GM23338 (cell line): ENCODE results near the gene FECH. TPM values are rescaled to one million over a fixed set of nuclear protein-coding genes. Genes with fewer than 3 reads are reported as not detected.

ENCODE experiments used
- ATAC-seq: fragments of 200-7000 bp; cut with Tn5 transposase; 3 replicates; pipeline ENCODE4 v1.9.1; 2020
- DNase-seq: peaks from one replicate; pipeline ENCODE4 v3.0.0-alpha.2; 2015; ENCODE audit warnings: low spot score
- H2AFZ ChIP-seq: fragments of 200-600 bp; sonication (generic); 2 replicates; pipeline ENCODE4 v1.8.0; 2016; ENCODE audit warnings: antibody characterized with exemption, mild to moderate bottlenecking, moderate library complexity
- H3F3A ChIP-seq: fragments of 200-600 bp; sonication (generic); replicated peaks from 2 replicates; pipeline ENCODE4 v1.8.0; 2017; ENCODE audit warnings: antibody characterized with exemption, mixed run types, low read depth
- H3K27ac ChIP-seq: fragments of 200-600 bp; sonication (generic); 2 replicates; pipeline ENCODE4 v1.6.1; 2016; ENCODE audit warnings: low read depth
- H3K27me3 ChIP-seq: fragments of 200-600 bp; sonication (generic); 2 replicates; pipeline ENCODE4 v1.8.0; 2016; ENCODE audit warnings: mild to moderate bottlenecking, mixed run types, moderate library complexity; ENCODE audit not compliant: insufficient read depth
- H3K36me3 ChIP-seq: fragments of 200-600 bp; sonication (generic); 2 replicates; pipeline ENCODE4 v1.8.0; 2016; ENCODE audit warnings: mild to moderate bottlenecking; ENCODE audit not compliant: insufficient read depth
- H3K4me1 ChIP-seq: fragments of 200-600 bp; sonication (generic); 2 replicates; pipeline ENCODE4 v1.8.0; 2016; ENCODE audit warnings: mild to moderate bottlenecking, moderate library complexity; ENCODE audit not compliant: insufficient read depth
- H3K4me2 ChIP-seq: fragments of 200-600 bp; sonication (generic); 2 replicates; pipeline ENCODE4 v1.7.1; 2017; ENCODE audit warnings: mixed run types
- H3K4me3 ChIP-seq: fragments of 200-600 bp; sonication (generic); 2 replicates; pipeline ENCODE4 v1.6.1; 2016; ENCODE audit warnings: mixed run types
- H3K79me2 ChIP-seq: fragments of 200-600 bp; sonication (generic); replicated peaks from 2 replicates; pipeline ENCODE4 v1.8.0; 2017; ENCODE audit warnings: mild to moderate bottlenecking; ENCODE audit not compliant: insufficient read depth
- H3K9me2 ChIP-seq: fragments of 200-600 bp; sonication (generic); 2 replicates; pipeline ENCODE4 v1.8.0; 2017; ENCODE audit not compliant: insufficient read depth
- H4K20me1 ChIP-seq: fragments of 200-600 bp; sonication (generic); replicated peaks from 2 replicates; pipeline ENCODE4 v1.8.0; 2017; ENCODE audit warnings: mild to moderate bottlenecking; ENCODE audit not compliant: insufficient read depth
- H3K27ac Mint-ChIP-seq: 2 replicates; pipeline ENCODE4 v1.8.0; 2020; ENCODE audit warnings: inconsistent platforms, mild to moderate bottlenecking, moderate library complexity, mixed read lengths
- H3K27me3 Mint-ChIP-seq: 3 replicates; pipeline ENCODE4 v1.8.0; 2022; ENCODE audit warnings: low read depth, mild to moderate bottlenecking, moderate library complexity, mixed read lengths, inconsistent platforms; ENCODE audit not compliant: insufficient read depth, poor library complexity
- H3K36me3 Mint-ChIP-seq: 3 replicates; pipeline ENCODE4 v1.8.0; 2021; ENCODE audit warnings: low read depth, mild to moderate bottlenecking, inconsistent platforms, moderate library complexity, mixed read lengths
- H3K4me1 Mint-ChIP-seq: 3 replicates; pipeline ENCODE4 v1.8.0; 2020; ENCODE audit warnings: mild to moderate bottlenecking, inconsistent platforms, mixed read lengths
- H3K4me3 Mint-ChIP-seq: 3 replicates; pipeline ENCODE4 v1.8.0; 2021; ENCODE audit warnings: moderate library complexity, mild to moderate bottlenecking, inconsistent platforms, mixed read lengths
- H3K9me3 Mint-ChIP-seq: 3 replicates; pipeline ENCODE4 v1.8.0; 2020; ENCODE audit warnings: moderate library complexity, mild to moderate bottlenecking, inconsistent platforms, mixed read lengths
- CREB1 ChIP-seq: fragments of 250-450 bp; sonication (Bioruptor Pico); IDR thresholded peaks from 2 replicates; pipeline ENCODE4 v1.5.0; 2020; ENCODE audit warnings: low read depth, mild to moderate bottlenecking, moderate library complexity
- CTCF ChIP-seq, 2 experiments: fragments of 200-600 bp in 1 of 2; sonication (generic) in 1 of 2; conservative IDR thresholded peaks; 2 replicates each; pipeline versions ENCODE4 v1.5.1 to v1.6.1; 2016 to 2017; ENCODE audit warnings: antibody characterized with exemption in 2 of 2, low read depth in 2 of 2, mild to moderate bottlenecking in 2 of 2, moderate library complexity in 1 of 2
- EZH2 ChIP-seq: fragments of 200-600 bp; sonication (generic); IDR thresholded peaks from one replicate; pipeline ENCODE4 v1.8.0; 2017; ENCODE audit warnings: antibody characterized with exemption, mild to moderate bottlenecking, low read depth; ENCODE audit not compliant: unreplicated experiment
- EZH2phosphoT487 ChIP-seq: fragments of 200-600 bp; sonication (generic); IDR thresholded peaks from one replicate; pipeline ENCODE4 v1.8.1; 2018; ENCODE audit warnings: antibody characterized with exemption; ENCODE audit not compliant: unreplicated experiment
- JUNB ChIP-seq: IDR thresholded peaks from one replicate; pipeline ENCODE4 v1.6.1; 2016; ENCODE audit warnings: antibody characterized with exemption; ENCODE audit not compliant: unreplicated experiment
- NANOG ChIP-seq: IDR thresholded peaks from 2 replicates; pipeline ENCODE4 v1.6.1; 2016; ENCODE audit warnings: antibody characterized with exemption, borderline replicate concordance
- POLR2AphosphoS5 ChIP-seq: IDR thresholded peaks from 2 replicates; pipeline ENCODE4 v1.6.1; 2016; ENCODE audit warnings: antibody characterized with exemption, low read depth
- STAT1 ChIP-seq: IDR thresholded peaks from one replicate; pipeline ENCODE4 v1.6.1; 2016; ENCODE audit warnings: antibody characterized with exemption; ENCODE audit not compliant: unreplicated experiment
- ZNF114 ChIP-seq: fragments of 250-450 bp; sonication (Bioruptor Pico); IDR thresholded peaks from 2 replicates; pipeline ENCODE4 v1.5.0; 2020; ENCODE audit warnings: mild to moderate bottlenecking, moderate library complexity
- ZNF331 ChIP-seq: fragments of 250-450 bp; sonication (Bioruptor Pico); IDR thresholded peaks from 2 replicates; pipeline ENCODE4 v1.5.0; 2020; ENCODE audit warnings: low read depth, mild to moderate bottlenecking, moderate library complexity
- polyA plus RNA-seq: library from polyadenylated mRNA; unstranded; fragments of >200 nt; fragmentation: Nextera tagmentation; extraction: Ambion mirVana; gene quantifications from 2 replicates; pipeline ENCODE4 v1.2.1, GENCODE V29; 2016
- total RNA-seq: library from RNA; depleted of rRNA; stranded (reverse); fragments of >200 nt; shearing (Covaris generic); gene quantifications from 2 replicates; pipeline ENCODE4 v1.2.3, GENCODE V29; 2014
- TF ChIP-seq, protein P1 (sequence below): IDR thresholded peaks from 2 replicates; pipeline ENCODE4 v1.6.1; 2016; ENCODE audit warnings: antibody characterized with exemption
- TF ChIP-seq, protein P2 (sequence below): IDR thresholded peaks from one replicate; pipeline ENCODE4 v1.6.1; 2018; ENCODE audit warnings: antibody characterized with exemption; ENCODE audit not compliant: unreplicated experiment

Gene FECH
- total and polyA plus RNA-seq, 2 experiments from 2014 or later, result 5.8 to 35.5 TPM

DNA sequence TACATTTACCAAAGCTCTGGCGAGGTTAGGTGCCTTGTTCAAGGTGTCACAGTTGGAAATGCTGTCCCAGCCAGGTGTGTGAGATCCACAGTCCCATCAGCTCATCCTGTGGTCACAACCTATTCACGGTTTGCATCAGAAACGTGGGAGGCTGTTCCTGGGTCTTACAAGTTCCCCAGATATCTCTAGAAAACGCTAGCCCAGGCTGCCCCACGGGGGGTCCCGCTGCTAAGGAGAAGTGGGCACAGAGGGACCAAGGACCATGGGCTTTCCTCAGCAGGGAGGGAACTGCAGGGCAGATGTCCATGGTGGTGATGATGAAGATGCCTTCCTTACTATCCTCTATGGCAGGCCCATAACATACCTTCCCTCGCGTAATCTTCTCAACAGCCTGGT, 649 bp downstream of the FECH start (continued):
- TF ChIP-seq CTCF (conservative IDR thresholded peaks at IDR 0.05; ENCODE audit: low read depth in 2 of 2), result no peak

DNA sequence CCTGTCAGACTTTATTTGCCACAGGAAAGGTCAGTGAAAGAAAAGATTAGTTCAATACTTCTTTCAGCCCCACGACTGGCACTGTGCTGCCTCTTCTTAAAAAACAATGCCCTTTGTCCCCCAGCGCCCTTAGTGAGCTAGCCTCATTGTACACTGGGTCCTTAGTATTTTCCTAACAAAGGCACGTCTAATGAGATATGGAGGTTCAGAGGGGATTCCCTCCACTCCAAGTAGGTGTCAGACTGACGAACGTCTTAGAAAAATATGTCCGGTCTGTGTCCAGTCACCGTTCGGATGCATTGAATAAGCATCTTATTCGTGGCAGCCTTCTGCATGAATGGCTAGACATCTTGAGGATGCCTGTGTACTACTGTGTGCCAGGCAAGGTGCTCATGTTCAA, 1.1 kb downstream of the FECH start:
- no peak overlapping the region for H2AFZ ChIP-seq
- H3K79me2 ChIP-seq, result no peaks in the 10 kb centered on the region
- H3K36me3 Mint-ChIP-seq, result no peaks in the 10 kb centered on the region; the same call in 2 of the 3 replicates
- no peaks in the 10 kb centered on the region for H3K27me3 ChIP-seq
- peaks cover 1% of the 10 kb centered on the region for H3K27me3 Mint-ChIP-seq
- H4K20me1 ChIP-seq, result no peaks in the 10 kb centered on the region
- no peaks in the 10 kb centered on the region for H3K9me3 Mint-ChIP-seq
- no peak overlapping the region for H3K27ac ChIP-seq
- H3K4me1 ChIP-seq, result peaks cover 16% of the 10 kb centered on the region
- DNase-seq, result no peak
- peak overlapping the region; percentile 81 for H3K4me3 ChIP-seq
- H3K27ac Mint-ChIP-seq, result no peak overlapping the region
- TF ChIP-seq, protein P1, sequence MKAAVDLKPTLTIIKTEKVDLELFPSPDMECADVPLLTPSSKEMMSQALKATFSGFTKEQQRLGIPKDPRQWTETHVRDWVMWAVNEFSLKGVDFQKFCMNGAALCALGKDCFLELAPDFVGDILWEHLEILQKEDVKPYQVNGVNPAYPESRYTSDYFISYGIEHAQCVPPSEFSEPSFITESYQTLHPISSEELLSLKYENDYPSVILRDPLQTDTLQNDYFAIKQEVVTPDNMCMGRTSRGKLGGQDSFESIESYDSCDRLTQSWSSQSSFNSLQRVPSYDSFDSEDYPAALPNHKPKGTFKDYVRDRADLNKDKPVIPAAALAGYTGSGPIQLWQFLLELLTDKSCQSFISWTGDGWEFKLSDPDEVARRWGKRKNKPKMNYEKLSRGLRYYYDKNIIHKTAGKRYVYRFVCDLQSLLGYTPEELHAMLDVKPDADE, result no peak
- H3K4me3 Mint-ChIP-seq, result peak overlapping the region; percentile 82
- no peaks in the 10 kb centered on the region for H3K36me3 ChIP-seq
- H3F3A ChIP-seq, result 0 out of 2 replicates have a peak, but pooled peaks cover 3% of the 10 kb centered on the region
- H3K9me2 ChIP-seq, result no peaks in the 10 kb centered on the region
- peak overlapping the region; percentile 86 for H3K4me2 ChIP-seq
- no peak for ATAC-seq
- H3K4me1 Mint-ChIP-seq, result peaks cover 23% of the 10 kb centered on the region

- Histone ChIP-seq H3K4me2 (no peak overlapping the region), H3K9me2 (no peaks in the 10 kb centered on the region), H3K27ac (no peak overlapping the region), H3K27me3 (no peaks in the 10 kb centered on the region), H3K79me2 (no peaks in the 10 kb centered on the region), H3K4me1 (peaks cover 16% of the 10 kb centered on the region), H3F3A (0 out of 2 replicates have a peak, but pooled peaks cover 3% of the 10 kb centered on the region), H2AFZ (no peak overlapping the region), H3K4me3 (no peak overlapping the region), H4K20me1 (peaks cover 4% of the 10 kb centered on the region; the same call in 1 of the 2 replicates), H3K36me3 (peaks cover 3% of the 10 kb centered on the region; the same call in 1 of the 2 replicates)
- DNase-seq (no peak), ATAC-seq (no peak)
- Mint-ChIP-seq H3K4me1 (peaks cover 23% of the 10 kb centered on the region), H3K36me3 (peaks cover under 1% of the 10 kb centered on the region; the same call in 2 of the 3 replicates), H3K4me3 (peak overlapping the region; percentile 36; the same call in 1 of the 3 replicates), H3K27me3 (peaks cover 1% of the 10 kb centered on the region), H3K9me3 (no peaks in the 10 kb centered on the region), H3K27ac (no peak overlapping the region)
- TF ChIP-seq, protein P1, result no peak
- TF ChIP-seq STAT1 (no peak), EZH2 (no peak), POLR2AphosphoS5 (no peak), CTCF (conservative IDR thresholded peaks at IDR 0.05; ENCODE audit: low read depth in 2 of 2) (no peak), NANOG (no peak), EZH2phosphoT487 (no peak), ZNF114 (no peak), ZNF331 (CRISPR knock-in tag) (no peak), CREB1 (no peak), JUNB (no peak)
- TF ChIP-seq, protein P2, sequence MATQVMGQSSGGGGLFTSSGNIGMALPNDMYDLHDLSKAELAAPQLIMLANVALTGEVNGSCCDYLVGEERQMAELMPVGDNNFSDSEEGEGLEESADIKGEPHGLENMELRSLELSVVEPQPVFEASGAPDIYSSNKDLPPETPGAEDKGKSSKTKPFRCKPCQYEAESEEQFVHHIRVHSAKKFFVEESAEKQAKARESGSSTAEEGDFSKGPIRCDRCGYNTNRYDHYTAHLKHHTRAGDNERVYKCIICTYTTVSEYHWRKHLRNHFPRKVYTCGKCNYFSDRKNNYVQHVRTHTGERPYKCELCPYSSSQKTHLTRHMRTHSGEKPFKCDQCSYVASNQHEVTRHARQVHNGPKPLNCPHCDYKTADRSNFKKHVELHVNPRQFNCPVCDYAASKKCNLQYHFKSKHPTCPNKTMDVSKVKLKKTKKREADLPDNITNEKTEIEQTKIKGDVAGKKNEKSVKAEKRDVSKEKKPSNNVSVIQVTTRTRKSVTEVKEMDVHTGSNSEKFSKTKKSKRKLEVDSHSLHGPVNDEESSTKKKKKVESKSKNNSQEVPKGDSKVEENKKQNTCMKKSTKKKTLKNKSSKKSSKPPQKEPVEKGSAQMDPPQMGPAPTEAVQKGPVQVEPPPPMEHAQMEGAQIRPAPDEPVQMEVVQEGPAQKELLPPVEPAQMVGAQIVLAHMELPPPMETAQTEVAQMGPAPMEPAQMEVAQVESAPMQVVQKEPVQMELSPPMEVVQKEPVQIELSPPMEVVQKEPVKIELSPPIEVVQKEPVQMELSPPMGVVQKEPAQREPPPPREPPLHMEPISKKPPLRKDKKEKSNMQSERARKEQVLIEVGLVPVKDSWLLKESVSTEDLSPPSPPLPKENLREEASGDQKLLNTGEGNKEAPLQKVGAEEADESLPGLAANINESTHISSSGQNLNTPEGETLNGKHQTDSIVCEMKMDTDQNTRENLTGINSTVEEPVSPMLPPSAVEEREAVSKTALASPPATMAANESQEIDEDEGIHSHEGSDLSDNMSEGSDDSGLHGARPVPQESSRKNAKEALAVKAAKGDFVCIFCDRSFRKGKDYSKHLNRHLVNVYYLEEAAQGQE, result no peak
Observed at GRCh38 chr18:57584444-57584843, 2.1 kb downstream of the FECH start.
